ENCODE measurements around the gene TCP1. TPM values are rescaled to one million over a fixed set of nuclear protein-coding genes. Genes with fewer than 3 reads are reported as not detected.

The TCP1 gene
- polyA plus RNA-seq, 1 donor from 2014 or later: 379 TPM

DNA sequence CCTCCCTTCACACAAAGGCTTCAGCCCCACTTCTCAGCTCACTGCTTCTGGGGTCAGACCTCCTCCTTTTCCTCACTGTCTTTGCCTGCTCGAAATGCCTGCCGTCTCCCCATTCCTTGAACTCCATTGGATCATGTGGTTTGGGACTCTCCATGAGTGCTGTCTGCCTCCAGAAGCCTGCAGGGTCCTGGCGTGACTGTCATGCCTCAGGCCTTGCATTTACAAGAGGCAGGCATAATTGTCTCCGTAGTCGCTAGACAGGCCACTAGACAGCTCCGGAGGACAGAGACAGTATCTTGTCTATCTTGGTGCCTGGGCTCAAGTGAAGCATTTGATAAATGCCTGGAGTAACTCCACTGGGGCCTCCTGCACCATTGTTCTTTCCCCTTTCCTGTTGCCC is 26.0 kb upstream of the TCP1 start:
- Histone ChIP-seq H3K9me2 (ENCODE audit: insufficient read depth, low read length) (no peaks in the 10 kb centered on the region), H3K4me3 (ENCODE audit: low read length) (no peak overlapping the region), H3K9me3 (ENCODE audit: low read length) (no peaks in the 10 kb centered on the region), H3K4me2 (ENCODE audit: low read length) (no peak overlapping the region), H4K20me1 (ENCODE audit: insufficient read depth) (no peaks in the 10 kb centered on the region), H3K27me3 (ENCODE audit: insufficient read depth, low read depth, low read length) (no peaks in the 10 kb centered on the region), H3K27ac (ENCODE audit: low read length) (no peak overlapping the region), H2AFZ (ENCODE audit: low read depth, low read length) (no peak overlapping the region), H3F3A (ENCODE audit: insufficient read depth, low read length, poor library complexity, severe bottlenecking) (no peaks in the 10 kb centered on the region), H3K9ac (ENCODE audit: low read length) (no peak overlapping the region), H3K36me3 (ENCODE audit: insufficient read depth, low read length) (no peaks in the 10 kb centered on the region), H3K79me2 (replicated peaks; ENCODE audit: insufficient read depth, low read length) (no peaks in the 10 kb centered on the region)
- TF ChIP-seq, protein P1, sequence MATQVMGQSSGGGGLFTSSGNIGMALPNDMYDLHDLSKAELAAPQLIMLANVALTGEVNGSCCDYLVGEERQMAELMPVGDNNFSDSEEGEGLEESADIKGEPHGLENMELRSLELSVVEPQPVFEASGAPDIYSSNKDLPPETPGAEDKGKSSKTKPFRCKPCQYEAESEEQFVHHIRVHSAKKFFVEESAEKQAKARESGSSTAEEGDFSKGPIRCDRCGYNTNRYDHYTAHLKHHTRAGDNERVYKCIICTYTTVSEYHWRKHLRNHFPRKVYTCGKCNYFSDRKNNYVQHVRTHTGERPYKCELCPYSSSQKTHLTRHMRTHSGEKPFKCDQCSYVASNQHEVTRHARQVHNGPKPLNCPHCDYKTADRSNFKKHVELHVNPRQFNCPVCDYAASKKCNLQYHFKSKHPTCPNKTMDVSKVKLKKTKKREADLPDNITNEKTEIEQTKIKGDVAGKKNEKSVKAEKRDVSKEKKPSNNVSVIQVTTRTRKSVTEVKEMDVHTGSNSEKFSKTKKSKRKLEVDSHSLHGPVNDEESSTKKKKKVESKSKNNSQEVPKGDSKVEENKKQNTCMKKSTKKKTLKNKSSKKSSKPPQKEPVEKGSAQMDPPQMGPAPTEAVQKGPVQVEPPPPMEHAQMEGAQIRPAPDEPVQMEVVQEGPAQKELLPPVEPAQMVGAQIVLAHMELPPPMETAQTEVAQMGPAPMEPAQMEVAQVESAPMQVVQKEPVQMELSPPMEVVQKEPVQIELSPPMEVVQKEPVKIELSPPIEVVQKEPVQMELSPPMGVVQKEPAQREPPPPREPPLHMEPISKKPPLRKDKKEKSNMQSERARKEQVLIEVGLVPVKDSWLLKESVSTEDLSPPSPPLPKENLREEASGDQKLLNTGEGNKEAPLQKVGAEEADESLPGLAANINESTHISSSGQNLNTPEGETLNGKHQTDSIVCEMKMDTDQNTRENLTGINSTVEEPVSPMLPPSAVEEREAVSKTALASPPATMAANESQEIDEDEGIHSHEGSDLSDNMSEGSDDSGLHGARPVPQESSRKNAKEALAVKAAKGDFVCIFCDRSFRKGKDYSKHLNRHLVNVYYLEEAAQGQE (IDR thresholded peaks at IDR 0.05; ENCODE audit: borderline replicate concordance): no peak
- TF ChIP-seq EP300 (conservative IDR thresholded peaks at IDR 0.05; ENCODE audit: poor library complexity, severe bottlenecking) (no peak), TAF1 (IDR thresholded peaks at IDR 0.05; ENCODE audit: low read depth) (no peak), POLR2AphosphoS5 (IDR thresholded peaks at IDR 0.05) (no peak), SMC3 (conservative IDR thresholded peaks at IDR 0.05; ENCODE audit: poor library complexity) (no peak), RAD21 (conservative IDR thresholded peaks at IDR 0.05) (no peak)

DNA sequence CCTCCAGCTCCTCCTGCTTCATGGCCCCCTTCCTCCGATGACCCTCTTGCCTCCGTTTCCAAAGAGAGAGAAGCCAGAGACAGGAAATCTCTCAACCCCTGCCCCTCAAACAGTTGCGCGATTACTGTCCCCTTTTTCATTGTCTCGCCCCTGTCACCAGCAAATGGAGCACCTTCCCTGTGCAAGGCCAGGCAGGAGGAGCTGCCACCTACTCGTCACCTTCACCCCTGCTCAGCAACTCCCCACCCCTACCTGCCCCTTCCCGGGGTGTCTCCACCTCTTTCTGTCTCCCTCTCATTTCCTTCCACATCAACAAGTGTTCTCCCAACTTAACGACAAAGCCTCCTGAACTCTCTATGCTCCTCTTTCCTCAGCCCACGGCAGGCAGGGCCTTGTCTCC is 24.4 kb upstream of the TCP1 start:
- Histone ChIP-seq H3K79me2 (replicated peaks; ENCODE audit: insufficient read depth, low read length) (no peaks in the 10 kb centered on the region), H4K20me1 (ENCODE audit: insufficient read depth) (no peaks in the 10 kb centered on the region), H2AFZ (ENCODE audit: low read depth, low read length) (no peak overlapping the region), H3K27ac (ENCODE audit: low read length) (no peak overlapping the region), H3K4me2 (ENCODE audit: low read length) (no peak overlapping the region), H3F3A (ENCODE audit: insufficient read depth, low read length, poor library complexity, severe bottlenecking) (no peaks in the 10 kb centered on the region), H3K9me3 (ENCODE audit: low read length) (no peaks in the 10 kb centered on the region), H3K4me3 (ENCODE audit: low read length) (no peak overlapping the region), H3K27me3 (ENCODE audit: insufficient read depth, low read depth, low read length) (no peaks in the 10 kb centered on the region), H3K9ac (ENCODE audit: low read length) (no peak overlapping the region), H3K9me2 (ENCODE audit: insufficient read depth, low read length) (no peaks in the 10 kb centered on the region), H3K36me3 (ENCODE audit: insufficient read depth, low read length) (no peaks in the 10 kb centered on the region)
- TF ChIP-seq, protein P2, sequence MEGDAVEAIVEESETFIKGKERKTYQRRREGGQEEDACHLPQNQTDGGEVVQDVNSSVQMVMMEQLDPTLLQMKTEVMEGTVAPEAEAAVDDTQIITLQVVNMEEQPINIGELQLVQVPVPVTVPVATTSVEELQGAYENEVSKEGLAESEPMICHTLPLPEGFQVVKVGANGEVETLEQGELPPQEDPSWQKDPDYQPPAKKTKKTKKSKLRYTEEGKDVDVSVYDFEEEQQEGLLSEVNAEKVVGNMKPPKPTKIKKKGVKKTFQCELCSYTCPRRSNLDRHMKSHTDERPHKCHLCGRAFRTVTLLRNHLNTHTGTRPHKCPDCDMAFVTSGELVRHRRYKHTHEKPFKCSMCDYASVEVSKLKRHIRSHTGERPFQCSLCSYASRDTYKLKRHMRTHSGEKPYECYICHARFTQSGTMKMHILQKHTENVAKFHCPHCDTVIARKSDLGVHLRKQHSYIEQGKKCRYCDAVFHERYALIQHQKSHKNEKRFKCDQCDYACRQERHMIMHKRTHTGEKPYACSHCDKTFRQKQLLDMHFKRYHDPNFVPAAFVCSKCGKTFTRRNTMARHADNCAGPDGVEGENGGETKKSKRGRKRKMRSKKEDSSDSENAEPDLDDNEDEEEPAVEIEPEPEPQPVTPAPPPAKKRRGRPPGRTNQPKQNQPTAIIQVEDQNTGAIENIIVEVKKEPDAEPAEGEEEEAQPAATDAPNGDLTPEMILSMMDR (IDR thresholded peaks at IDR 0.05; ENCODE audit: poor library complexity, severe bottlenecking): no peak
- TF ChIP-seq POLR2AphosphoS5 (IDR thresholded peaks at IDR 0.05) (no peak), TAF1 (IDR thresholded peaks at IDR 0.05; ENCODE audit: low read depth) (no peak), MXI1 (conservative IDR thresholded peaks at IDR 0.05; ENCODE audit: poor library complexity, severe bottlenecking) (no peak), RAD21 (conservative IDR thresholded peaks at IDR 0.05) (no peak), SMC3 (conservative IDR thresholded peaks at IDR 0.05; ENCODE audit: poor library complexity) (no peak)
- TF ChIP-seq, protein P1 (IDR thresholded peaks at IDR 0.05; ENCODE audit: borderline replicate concordance): no peak

All from neural cell (in vitro differentiated cells).